IMR-90 (cell line): ENCODE measurements around the gene DUOX2. TPM values are rescaled to one million over a fixed set of nuclear protein-coding genes. Genes with fewer than 3 reads are reported as not detected.

Experiments used
- ATAC-seq: fragments of 200-7000 bp; cut with Tn5 transposase; 2 replicates; pipeline ENCODE4 v1.9.1; 2020; ENCODE audit warnings: low read depth, mild to moderate bottlenecking, moderate library complexity
- BruUV-seq: library from RNA; stranded (reverse); fragments of 400-500 nt; replicated peaks from 2 replicates; lab custom pipeline; 2021; lab: Mats Ljungman, UMichigan
- CTCF ChIA-PET: fragments of 300-600 bp; formaldehyde crosslinking; extraction: SDS; loops from one replicate; lab custom pipeline; 2021; ENCODE audit warnings: antibody characterized with exemption; lab: Yijun Ruan, JAX
- POLR2A ChIA-PET: fragments of 300-600 bp; sonication (Branson Sonifier 250); formaldehyde crosslinking; loops from one replicate; lab custom pipeline; 2022; ENCODE audit warnings: antibody characterized with exemption; ENCODE audit not compliant: unreplicated experiment; lab: Charles Lee
- DNase-seq: peaks from one replicate; pipeline ENCODE4 v3.0.0; 2013
- H2AFZ ChIP-seq: replicated peaks from 2 replicates; pipeline ENCODE3; 2013; ENCODE audit warnings: low read length, mild to moderate bottlenecking; ENCODE audit not compliant: poor library complexity
- H2AK5ac ChIP-seq: 2 replicates; pipeline ENCODE4 v1.6.1; 2013; ENCODE audit warnings: low read depth, low read length, inconsistent platforms
- H2AK9ac ChIP-seq: replicated peaks from 2 replicates; pipeline ENCODE3; 2013; ENCODE audit warnings: mild to moderate bottlenecking, low read depth, low read length, moderate library complexity; ENCODE audit not compliant: poor library complexity
- H2BK120ac ChIP-seq: 2 replicates; pipeline ENCODE4 v1.6.1; 2013; ENCODE audit warnings: low read depth, low read length, inconsistent platforms
- H2BK15ac ChIP-seq: 3 replicates; pipeline ENCODE4 v1.6.1; 2013; ENCODE audit warnings: low read depth, low read length, inconsistent platforms
- H2BK20ac ChIP-seq: 2 replicates; pipeline ENCODE4 v1.6.1; 2013; ENCODE audit warnings: low read depth, mild to moderate bottlenecking, inconsistent platforms, low read length, moderate library complexity
- H2BK5ac ChIP-seq: 2 replicates; pipeline ENCODE4 v1.6.1; 2013; ENCODE audit warnings: mild to moderate bottlenecking, low read depth, low read length, inconsistent platforms; ENCODE audit not compliant: poor library complexity, severe bottlenecking
- H3K14ac ChIP-seq: replicated peaks from 2 replicates; pipeline ENCODE4 v1.6.1; 2013; ENCODE audit warnings: low read depth, low read length, inconsistent platforms
- H3K18ac ChIP-seq: 2 replicates; pipeline ENCODE4 v1.6.1; 2013; ENCODE audit warnings: low read depth, low read length, control low read depth
- H3K23ac ChIP-seq: 2 replicates; pipeline ENCODE4 v1.6.1; 2013; ENCODE audit warnings: low read depth, low read length, inconsistent platforms
- H3K27ac ChIP-seq: 2 replicates; pipeline ENCODE4 v1.5.1; 2013; ENCODE audit warnings: mild to moderate bottlenecking, control low read depth, low read length; ENCODE audit not compliant: insufficient read depth
- H3K27me3 ChIP-seq: 2 replicates; pipeline ENCODE4 v1.6.1; 2013; ENCODE audit warnings: low read length; ENCODE audit not compliant: control insufficient read depth, insufficient read depth
- H3K36me3 ChIP-seq: 2 replicates; pipeline ENCODE4 v1.6.1; 2013; ENCODE audit warnings: low read length, mixed read lengths; ENCODE audit not compliant: control insufficient read depth, insufficient read depth
- H3K4ac ChIP-seq: 2 replicates; pipeline ENCODE4 v1.6.1; 2013; ENCODE audit warnings: low read depth, low read length, inconsistent platforms
- H3K4me1 ChIP-seq: 2 replicates; pipeline ENCODE4 v1.6.1; 2013; ENCODE audit warnings: low read length, mixed read lengths; ENCODE audit not compliant: control insufficient read depth, insufficient read depth
- H3K4me2 ChIP-seq: 2 replicates; pipeline ENCODE4 v1.6.1; 2013; ENCODE audit warnings: low read depth, mild to moderate bottlenecking, control low read depth, low read length, moderate library complexity
- H3K4me3 ChIP-seq: 2 replicates; pipeline ENCODE4 v1.5.1; 2013; ENCODE audit warnings: low read depth, mild to moderate bottlenecking, control low read depth, low read length, moderate library complexity; ENCODE audit not compliant: insufficient read depth
- H3K56ac ChIP-seq: 2 replicates; pipeline ENCODE4 v1.6.1; 2013; ENCODE audit warnings: low read length, inconsistent platforms; ENCODE audit not compliant: insufficient read depth; ENCODE audit errors: extremely low read depth
- H3K79me1 ChIP-seq, 2 experiments: 2 replicates each; pipeline ENCODE4 v1.6.1; 2013; ENCODE audit warnings: low read length in 2 of 2, inconsistent platforms in 1 of 2, low read depth in 1 of 2
- H3K9ac ChIP-seq: 2 replicates; pipeline ENCODE4 v1.6.1; 2013; ENCODE audit warnings: low read depth, low read length, control low read depth
- H3K9me1 ChIP-seq: 2 replicates; pipeline ENCODE4 v1.6.1; 2013; ENCODE audit warnings: low read length, inconsistent platforms; ENCODE audit not compliant: insufficient read depth
- H3K9me3 ChIP-seq: 2 replicates; pipeline ENCODE4 v1.6.1; 2013; ENCODE audit warnings: low read length; ENCODE audit not compliant: control insufficient read depth, insufficient read depth
- H4K20me1 ChIP-seq: 2 replicates; pipeline ENCODE4 v1.6.1; 2013; ENCODE audit warnings: low read length, inconsistent platforms; ENCODE audit not compliant: insufficient read depth
- H4K5ac ChIP-seq: 2 replicates; pipeline ENCODE4 v1.6.1; 2013; ENCODE audit warnings: mild to moderate bottlenecking, low read depth, low read length, control low read depth
- H4K8ac ChIP-seq, 2 experiments: 2 replicates each; pipeline ENCODE4 v1.6.1; 2013; ENCODE audit warnings: low read depth in 2 of 2, low read length in 2 of 2, control low read depth in 1 of 2, inconsistent platforms in 1 of 2
- H4K91ac ChIP-seq: 2 replicates; pipeline ENCODE4 v1.6.1; 2013; ENCODE audit warnings: low read depth, low read length, inconsistent platforms; ENCODE audit not compliant: insufficient read depth
- BHLHE40 ChIP-seq: fragments of 150-350 bp; IDR thresholded peaks from 2 replicates; pipeline ENCODE4 v1.6.1; 2016; ENCODE audit warnings: mild to moderate bottlenecking, low read depth, low read length
- CHD1 ChIP-seq: IDR thresholded peaks from 2 replicates; pipeline ENCODE4 v1.6.1; 2012; ENCODE audit warnings: low read depth, low read length, improper control_type of control experiment
- CTCF ChIP-seq: conservative IDR thresholded peaks from 2 replicates; pipeline ENCODE4 v1.5.1; 2012; ENCODE audit warnings: mild to moderate bottlenecking, low read depth, low read length, improper control_type of control experiment
- ELK1 ChIP-seq: fragments of 150-350 bp; IDR thresholded peaks from 2 replicates; pipeline ENCODE4 v1.6.1; 2016; ENCODE audit warnings: low read depth, mild to moderate bottlenecking, low read length, moderate library complexity, borderline replicate concordance
- FOS ChIP-seq: fragments of 150-350 bp; IDR thresholded peaks from 2 replicates; pipeline ENCODE4 v1.6.1; 2016; ENCODE audit warnings: low read depth, low read length
- MAFK ChIP-seq: IDR thresholded peaks from 2 replicates; pipeline ENCODE4 v1.6.1; 2012; ENCODE audit warnings: low read depth, low read length, improper control_type of control experiment
- MAZ ChIP-seq: IDR thresholded peaks from 2 replicates; pipeline ENCODE4 v1.6.1; 2012; ENCODE audit warnings: low read depth, mild to moderate bottlenecking, low read length, improper control_type of control experiment, moderate library complexity, borderline replicate concordance
- NFE2L2 ChIP-seq: fragments of 150-350 bp; IDR thresholded peaks from 2 replicates; pipeline ENCODE4 v1.6.1; 2016; ENCODE audit warnings: low read depth, mild to moderate bottlenecking, low read length
- POLR2A ChIP-seq: IDR thresholded peaks from 2 replicates; pipeline ENCODE4 v1.6.1; 2012; ENCODE audit warnings: mild to moderate bottlenecking, low read depth, low read length
- RAD21 ChIP-seq: IDR thresholded peaks from 2 replicates; pipeline ENCODE4 v1.6.1; 2012; ENCODE audit warnings: low read length, improper control_type of control experiment
- RCOR1 ChIP-seq: IDR thresholded peaks from 2 replicates; pipeline ENCODE4 v1.6.1; 2012; ENCODE audit warnings: mild to moderate bottlenecking, low read length, improper control_type of control experiment; ENCODE audit not compliant: insufficient replicate concordance
- SMC3 ChIP-seq: fragments of 150-350 bp; IDR thresholded peaks from 2 replicates; pipeline ENCODE4 v1.6.1; 2016; ENCODE audit warnings: low read depth, mild to moderate bottlenecking, antibody characterized with exemption, low read length, moderate library complexity
- WGBS, 2 experiments: methylation state at CpG; one replicate each; pipeline versions ENCODE4 v1.1.5 to v1.1.7; 2013; ENCODE audit warnings: missing lambda C conversion rate in 2 of 2; ENCODE audit not compliant: insufficient read length in 1 of 2; ENCODE audit errors: extremely low coverage in 2 of 2; 5-methylcytosine and 5-hydroxymethylcytosine counted together
- dilution Hi-C: fragments of 300-500 bp; cut with HindIII; formaldehyde crosslinking; loops from one replicate; pipeline ENCODE4 v1.14.3; 2018; ENCODE audit warnings: low sequenced_read_pairs; ENCODE audit not compliant: unreplicated experiment
- in situ Hi-C: fragments of 300-500 bp; cut with MboI; formaldehyde crosslinking; loops from 3 replicates; pipeline ENCODE4 v1.14.3; 2019; ENCODE audit warnings: low sequenced_read_pairs, inconsistent platforms, mixed read lengths
- intact Hi-C: fragments of 100-400 bp; cut with micrococcal nuclease; formaldehyde crosslinking; loops from 2 replicates; pipeline ENCODE4 v1.10.0; 2022
- polyA plus RNA-seq, 3 experiments: library from polyadenylated mRNA; depleted of rRNA; stranded (reverse); fragments of >200 nt; gene quantifications; 2 replicates each; pipeline ENCODE4 v1.2.3, GENCODE V29; 2012; ENCODE audit warnings: low replicate concordance in 1 of 3
- total RNA-seq: library from RNA; depleted of rRNA; stranded (reverse); fragments of >200 nt; gene quantifications from 2 replicates; pipeline ENCODE4 v1.2.3, GENCODE V29; 2012

The DUOX2 gene
- total and polyA plus RNA-seq, 2 of the 4 experiments (the other 2 are of a cell fraction): not detected

- no peak overlapping the region for H3K18ac ChIP-seq
- H2AK9ac ChIP-seq: no peak overlapping the region
- H2AK5ac ChIP-seq: no peak overlapping the region
- POLR2A ChIA-PET: no interaction called here
- no peak overlapping the region for H2BK120ac ChIP-seq
- H3K14ac ChIP-seq: no peak overlapping the region
- no peak overlapping the region for H3K23ac ChIP-seq
- DNase-seq (peak; percentile 40), ATAC-seq (no peak)
- no peak overlapping the region for H2BK15ac ChIP-seq
- dilution Hi-C loops: no loop called here
- no peak overlapping the region for H3K9ac ChIP-seq
- H3K4me1 ChIP-seq: no peaks in the 10 kb centered on the region
- H2BK5ac ChIP-seq: no peak overlapping the region
- H4K8ac ChIP-seq: no peak overlapping the region
- H3K56ac ChIP-seq: no peak overlapping the region
- 80% methylated on average over 2 of the region's 7 CpGs; no CpG with 5 or more reads in 1 of the 2 experiments for WGBS, 2 experiments
- H3K9me1 ChIP-seq: no peaks in the 10 kb centered on the region
- H3K4ac ChIP-seq: no peak overlapping the region
- H2BK20ac ChIP-seq: no peak overlapping the region
- no peak overlapping the region for H4K91ac ChIP-seq
- H4K20me1 ChIP-seq: no peaks in the 10 kb centered on the region
- no peak overlapping the region for H3K27ac ChIP-seq
- no peaks in the 10 kb centered on the region for H3K27me3 ChIP-seq
- H3K9me3 ChIP-seq: no peaks in the 10 kb centered on the region
- H4K5ac ChIP-seq: no peak overlapping the region; the same call in 1 of the 2 replicates
- no peak overlapping the region for H3K4me2 ChIP-seq
- H3K79me1 ChIP-seq: no peaks in the 10 kb centered on the region
- intact Hi-C loops: no loop called here
- CTCF ChIA-PET: no interaction called here
- H3K4me3 ChIP-seq: no peak overlapping the region
- in situ Hi-C loops: no loop called here
- no peak overlapping the region for H2AFZ ChIP-seq
- TF ChIP-seq ELK1: no peak
- no peak for TF ChIP-seq RAD21
- no peak for TF ChIP-seq POLR2A
- TF ChIP-seq BHLHE40: no peak
- TF ChIP-seq CHD1: no peak
- no peak for TF ChIP-seq RCOR1
- no peak for TF ChIP-seq CTCF
- TF ChIP-seq SMC3: no peak
- no peak for TF ChIP-seq MAFK
- TF ChIP-seq FOS: no peak
- TF ChIP-seq MAZ: no peak
- TF ChIP-seq NFE2L2: no peak
- BruUV-seq: no TSS peak
- peaks cover 10% of the 10 kb centered on the region for H3K36me3 ChIP-seq
Observed at GRCh38 chr15:45048794-45049631, 65.0 kb downstream of the DUOX2 start.
